Lung (tissue), 12 donors: Measurements from ENCODE around the gene ZNF436. TPM values are rescaled to one million over a fixed set of nuclear protein-coding genes. Genes with fewer than 3 reads are reported as not detected.
A peak's percentile ranks its signal among the peaks of the same experiment; 100 is the strongest.

Experiments used
- ATAC-seq: fragments of 200-7000 bp; cut with Tn5 transposase; one replicate; pipeline ENCODE4 v1.9.1; 2020; ENCODE audit warnings: moderate number of reproducible peaks; ENCODE audit not compliant: insufficient read depth, low FRiP score
- DNase-seq, 3 donors: peaks; one replicate each; pipeline ENCODE4 v3.0.0-alpha.2; 2013 to 2017
- H3K27ac ChIP-seq, 2 donors: one replicate each; pipeline ENCODE4 v1.5.1; 2013; ENCODE audit warnings: mild to moderate bottlenecking in 2 of 2, moderate library complexity in 2 of 2, control low read depth in 1 of 2, inconsistent platforms in 1 of 2, low read depth in 1 of 2, low read length in 1 of 2
- H3K27me3 ChIP-seq, 3 donors: one replicate each; pipeline ENCODE4 v1.5.1; 2013; ENCODE audit warnings: low read length in 2 of 3; ENCODE audit not compliant: control insufficient read depth in 3 of 3, insufficient read depth in 3 of 3
- H3K36me3 ChIP-seq, 4 donors: one replicate each; pipeline ENCODE4 v1.5.1; 2013; ENCODE audit warnings: low read length in 4 of 4, mild to moderate bottlenecking in 1 of 4, moderate library complexity in 1 of 4; ENCODE audit not compliant: control insufficient read depth in 4 of 4, insufficient read depth in 4 of 4
- H3K4me1 ChIP-seq, 5 donors: one replicate each; pipeline ENCODE4 v1.5.1; 2013; ENCODE audit warnings: low read length in 5 of 5, mild to moderate bottlenecking in 2 of 5, moderate library complexity in 1 of 5; ENCODE audit not compliant: control insufficient read depth in 5 of 5, insufficient read depth in 5 of 5
- H3K4me3 ChIP-seq: one replicate; pipeline ENCODE4 v1.5.1; 2013; ENCODE audit warnings: mild to moderate bottlenecking, control low read depth, moderate library complexity
- H3K9ac ChIP-seq, 2 donors: one replicate each; pipeline ENCODE4 v1.5.1; 2013; ENCODE audit warnings: low read length in 2 of 2, control low read depth in 1 of 2; ENCODE audit not compliant: insufficient read depth in 1 of 2
- H3K9me3 ChIP-seq, 4 donors: one replicate each; pipeline ENCODE4 v1.5.1; 2013; ENCODE audit warnings: low read length in 3 of 4, mild to moderate bottlenecking in 1 of 4, moderate library complexity in 1 of 4; ENCODE audit not compliant: control insufficient read depth in 4 of 4, insufficient read depth in 3 of 4
- CTCF ChIP-seq: IDR thresholded peaks from 2 replicates; pipeline ENCODE4 v1.5.1; 2012; ENCODE audit warnings: mild to moderate bottlenecking; ENCODE audit errors: control extremely low read depth, extremely low read depth
- whole genome bisulfite sequencing, 2 donors: extraction: QIAGEN DNeasy Blood & Tissue Kit; methylation state at CpG; one replicate each; pipeline ENCODE4 v1.1.7; 2013; 5-methylcytosine and 5-hydroxymethylcytosine counted together
- polyA plus RNA-seq, 2 donors: library from polyadenylated mRNA; stranded (reverse); fragments of 200-250 nt; gene quantifications; one replicate each; pipeline ENCODE4 v1.2.1, GENCODE V29; 2013
- total RNA-seq, 2 donors: library from RNA; depleted of rRNA in 1 of 2; stranded (reverse); fragments of >200 nt in 1 of 2; gene quantifications; one replicate each; pipeline ENCODE4 v1.2.1, GENCODE V29; 2014 to 2021
- donor health status: control.
- donor health status: control.
- donor health status: Bipolar disorder and iron deficiency.
- donor health status: healthy.
- donor health status: DM: yes; HTN: yes; CAD: no.

Gene ZNF436
- total and polyA plus RNA-seq, 4 donors, result 2.1 to 30.9 (median 6.6) TPM

GRCh38 chr1:23354245-23354644 lies 15.4 kb downstream of the ZNF436 start:
- Histone ChIP-seq H3K36me3 (peaks cover 0 to 7% (median 0%) of the 10 kb centered on the region in 4 donors), H3K9ac (no peak overlapping the region), H3K27ac (no peak overlapping the region), H3K9me3 (peaks cover 0 to under 1% (median 0%) of the 10 kb centered on the region in 4 donors), H3K27me3 (no peaks in the 10 kb centered on the region), H3K4me3 (no peak overlapping the region), H3K4me1 (peaks cover 0 to 3% (median 0%) of the 10 kb centered on the region in 5 donors)
- no peak for ATAC-seq
- 44 to 51% methylated on average over 3 of the region's 3 CpGs for whole genome bisulfite sequencing, 2 donors
- TF ChIP-seq CTCF, result no peak
- DNase-seq, result no peak

GRCh38 chr1:23352096-23352695 lies 17.4 kb downstream of the ZNF436 start:
- Histone ChIP-seq H3K4me1 (peaks cover 0 to 3% (median 0%) of the 10 kb centered on the region in 5 donors), H3K27me3 (no peaks in the 10 kb centered on the region), H3K9me3 (no peaks in the 10 kb centered on the region), H3K36me3 (no peaks in the 10 kb centered on the region), H3K9ac (no peak overlapping the region), H3K4me3 (no peak overlapping the region), H3K27ac (no peak overlapping the region)
- TF ChIP-seq CTCF, result no peak
- WGBS, 2 donors, result 95 to 96% methylated on average over 1 of the region's 1 CpG
- no peak for ATAC-seq
- DNase-seq, result no peak

GRCh38 chr1:23345920-23346319 lies 23.7 kb downstream of the ZNF436 start:
- H3K9me3 ChIP-seq, result no peaks in the 10 kb centered on the region
- ATAC-seq (no peak), DNase-seq (no peak)
- no peak overlapping the region for H3K9ac ChIP-seq
- H3K4me1 ChIP-seq, result peaks cover 0 to 29% (median 11%) of the 10 kb centered on the region in 5 donors
- no peak for TF ChIP-seq CTCF
- no peaks in the 10 kb centered on the region for H3K36me3 ChIP-seq
- H3K4me3 ChIP-seq, result no peak overlapping the region
- H3K27ac ChIP-seq, result no peak overlapping the region
- WGBS, 2 donors, result 97 to 98% methylated on average over 14 of the region's 14 CpGs
- no peaks in the 10 kb centered on the region for H3K27me3 ChIP-seq

DNA sequence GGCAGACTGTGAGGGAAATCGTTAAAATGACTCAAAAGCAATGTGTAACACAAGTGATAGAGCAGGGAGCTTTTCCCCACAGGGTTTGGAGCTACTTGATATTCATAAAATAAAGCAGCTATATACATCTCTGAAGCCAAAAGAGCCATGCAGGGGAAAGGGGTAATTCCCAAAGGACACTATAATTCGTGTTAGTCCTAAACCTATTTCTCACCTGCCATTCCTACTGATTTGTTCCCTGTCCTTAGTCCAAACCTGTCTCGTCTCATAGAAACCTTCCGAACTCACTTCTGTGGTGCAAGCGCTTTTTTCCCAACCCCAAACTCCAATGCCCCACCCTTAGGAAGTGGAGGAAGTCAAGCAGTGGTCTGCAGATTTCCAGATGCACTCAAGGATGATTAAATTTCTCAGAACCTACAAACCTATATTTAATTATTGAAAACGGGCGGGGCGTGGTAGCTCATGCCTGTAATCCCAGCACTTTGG lies 24.6 kb downstream of the ZNF436 start:
- H3K27ac ChIP-seq, result peak overlapping the region; percentile 80 to 99
- H3K36me3 ChIP-seq, result no peaks in the 10 kb centered on the region
- DNase-seq (peak in 1 of 3 donors; percentile 62), ATAC-seq (no peak)
- peaks cover 0 to 38% (median 14%) of the 10 kb centered on the region in 5 donors for H3K4me1 ChIP-seq
- no peaks in the 10 kb centered on the region for H3K9me3 ChIP-seq
- 24% methylated on average over 8 of the region's 8 CpGs for WGBS, 2 donors
- H3K4me3 ChIP-seq, result peak overlapping the region; percentile 38
- TF ChIP-seq CTCF, result no peak
- H3K9ac ChIP-seq, result peak overlapping the region; percentile 74 to 99
- H3K27me3 ChIP-seq, result no peaks in the 10 kb centered on the region
